HG03045 (cell line): Measurements from ENCODE around the gene SHC3.

Experiments
- ATAC-seq: cut with Tn5 transposase; IDR thresholded peaks from one replicate; pipeline ENCODE4 v1.9.1; 2021; ENCODE audit warnings: mild to moderate bottlenecking, moderate library complexity; ENCODE audit not compliant: unreplicated experiment

The SHC3 gene

GRCh38 chr9:89160806-89161205 is 17.8 kb downstream of the SHC3 start:
- no peak for ATAC-seq

- no peak for ATAC-seq
Observed at GRCh38 chr9:89154651-89155336, 23.8 kb downstream of the SHC3 start.

- ATAC-seq: no peak
Observed at GRCh38 chr9:89154218-89154617, 24.4 kb downstream of the SHC3 start.

GRCh38 chr9:89153232-89154017 is 25.2 kb downstream of the SHC3 start:
- no peak for ATAC-seq

GRCh38 chr9:89149726-89150125 is 28.9 kb downstream of the SHC3 start:
- no peak for ATAC-seq

- ATAC-seq: no peak
Observed at GRCh38 chr9:89145097-89145496, 33.5 kb downstream of the SHC3 start.

GRCh38 chr9:89144238-89144637 is 34.4 kb downstream of the SHC3 start:
- no peak for ATAC-seq

GRCh38 chr9:89143266-89143665 is 35.4 kb downstream of the SHC3 start:
- no peak for ATAC-seq

GRCh38 chr9:89139455-89139854 is 39.2 kb downstream of the SHC3 start:
- ATAC-seq: no peak

- ATAC-seq: no peak
Observed at GRCh38 chr9:89138463-89139390, 39.9 kb downstream of the SHC3 start.

- no peak for ATAC-seq
Observed at GRCh38 chr9:89137542-89138462, 40.8 kb downstream of the SHC3 start.

- ATAC-seq: no peak
Observed at GRCh38 chr9:89135591-89136166, 42.9 kb downstream of the SHC3 start.

GRCh38 chr9:89134709-89135108 is 43.9 kb downstream of the SHC3 start:
- no peak for ATAC-seq

GRCh38 chr9:89122949-89123348 is 55.7 kb downstream of the SHC3 start:
- no peak for ATAC-seq

- ATAC-seq: no peak
Observed at GRCh38 chr9:89120704-89121103, 57.9 kb downstream of the SHC3 start.

GRCh38 chr9:89116805-89117192 is 61.8 kb downstream of the SHC3 start:
- ATAC-seq: no peak

GRCh38 chr9:89116064-89116804 is 62.4 kb downstream of the SHC3 start:
- no peak for ATAC-seq

GRCh38 chr9:89115426-89115825 is 63.2 kb downstream of the SHC3 start:
- ATAC-seq: no peak

- no peak for ATAC-seq
Observed at GRCh38 chr9:89114741-89115140, 63.9 kb downstream of the SHC3 start.
